K562 (cell line): ENCODE results near the gene PUS7L. TPM values are rescaled to one million over a fixed set of nuclear protein-coding genes. Genes with fewer than 3 reads are reported as not detected.

Source experiments
- BCL6 ChIP-seq: fragments of 250-450 bp; sonication (Bioruptor Pico); IDR thresholded peaks from 2 replicates; pipeline ENCODE4 v1.4.0; 2020
- BRD4 ChIP-seq: fragments of 200-600 bp; sonication (generic); IDR thresholded peaks from 2 replicates; pipeline ENCODE4 v1.6.1; 2017; ENCODE audit warnings: inconsistent platforms
- CCNT2 ChIP-seq: IDR thresholded peaks from 2 replicates; pipeline ENCODE4 v1.6.1; 2011; ENCODE audit warnings: borderline replicate concordance, low read depth, mild to moderate bottlenecking, moderate library complexity, mixed read lengths, low read length; ENCODE audit not compliant: insufficient read length; ENCODE audit errors: extremely low read depth
- CREB3L1 ChIP-seq: fragments of 450-650 bp; IDR thresholded peaks from 2 replicates; pipeline ENCODE4 v1.6.1; 2014; ENCODE audit warnings: low read depth, mild to moderate bottlenecking, moderate library complexity, borderline replicate concordance
- HMG20A ChIP-seq: fragments of 450-650 bp; formaldehyde crosslinking; conservative IDR thresholded peaks from 2 replicates; pipeline ENCODE4 v1.4.0; 2020; ENCODE audit warnings: mild to moderate bottlenecking, mixed read lengths
- KLF13 ChIP-seq: fragments of 450-650 bp; IDR thresholded peaks from 2 replicates; pipeline ENCODE4 v1.6.1; 2016; ENCODE audit warnings: missing genetic modification characterization, low read depth, mild to moderate bottlenecking, missing compliant biosample characterization, moderate library complexity, borderline replicate concordance
- MAZ ChIP-seq, 2 experiments: fragments of 450-650 bp in 1 of 2; sonication (generic) in 1 of 2; formaldehyde crosslinking; IDR thresholded peaks in 1 of 2; conservative IDR thresholded peaks in 1 of 2; 2 replicates each; pipeline versions ENCODE4 v1.4.0 to v1.5.0; 2020; ENCODE audit warnings: mild to moderate bottlenecking in 1 of 2, missing genetic modification reagents in 1 of 2
- MIER1 ChIP-seq: fragments of 450-650 bp; IDR thresholded peaks from 2 replicates; pipeline ENCODE4 v1.6.1; 2016; ENCODE audit warnings: antibody characterized with exemption, mild to moderate bottlenecking, low read depth
- MXD1 ChIP-seq: fragments of 250-450 bp; sonication (Bioruptor Pico); IDR thresholded peaks from 2 replicates; pipeline ENCODE4 v1.8.0; 2021; ENCODE audit warnings: borderline replicate concordance, mild to moderate bottlenecking, moderate library complexity; ENCODE audit not compliant: poor library complexity, severe bottlenecking
- MYBL2 ChIP-seq, 2 experiments: fragments of 450-650 bp in 1 of 2; sonication (generic) in 1 of 2; formaldehyde crosslinking in 1 of 2; IDR thresholded peaks; 2 replicates each; pipeline versions ENCODE4 v1.6.1 to v1.8.1; 2017 to 2022; ENCODE audit warnings: borderline replicate concordance in 1 of 2, inconsistent platforms in 1 of 2, low read depth in 1 of 2, mild to moderate bottlenecking in 1 of 2, missing genetic modification reagents in 1 of 2, moderate library complexity in 1 of 2
- NCOA6 ChIP-seq: fragments of 450-650 bp; IDR thresholded peaks from 2 replicates; pipeline ENCODE4 v1.6.1; 2017; ENCODE audit warnings: mild to moderate bottlenecking
- PHTF2 ChIP-seq: fragments of 250-450 bp; sonication (Bioruptor Pico); IDR thresholded peaks from 2 replicates; pipeline ENCODE4 v1.5.0; 2021; ENCODE audit warnings: mild to moderate bottlenecking
- PML ChIP-seq: IDR thresholded peaks from 2 replicates; pipeline ENCODE4 v1.6.1; 2012; ENCODE audit warnings: low read length, inconsistent platforms
- RAD21 ChIP-seq, 2 experiments: fragments of 250-450 bp in 1 of 2; fragments of 450-650 bp in 1 of 2; sonication (Bioruptor Pico) in 1 of 2; formaldehyde crosslinking in 1 of 2; IDR thresholded peaks in 1 of 2; conservative IDR thresholded peaks in 1 of 2; 2 replicates each; pipeline versions ENCODE4 v1.4.0 to v1.8.0; 2020 to 2022; ENCODE audit warnings: mild to moderate bottlenecking in 2 of 2, moderate library complexity in 1 of 2
- RBM39 ChIP-seq: fragments of 200-400 bp; formaldehyde crosslinking; optimal IDR thresholded peaks from 2 replicates; pipeline ENCODE3; 2018; ENCODE audit warnings: low read depth, low read length
- SRF ChIP-seq, 2 experiments: fragments of 250-450, 450-650 bp in 1 of 2; sonication (Bioruptor Pico) in 1 of 2; sonication (generic) in 1 of 2; formaldehyde crosslinking; IDR thresholded peaks; 2 replicates each; pipeline versions ENCODE4 v1.5.0 to v1.5.1; 2020 to 2022; ENCODE audit warnings: mild to moderate bottlenecking in 1 of 2, missing genetic modification reagents in 1 of 2
- TAF1 ChIP-seq: IDR thresholded peaks from 2 replicates; pipeline ENCODE4 v1.6.1; 2011; ENCODE audit warnings: mild to moderate bottlenecking, low read length, moderate library complexity; ENCODE audit not compliant: insufficient read depth, control insufficient read depth, severe bottlenecking; ENCODE audit errors: extremely low read depth
- TBL1XR1 ChIP-seq, 2 experiments: IDR thresholded peaks; 2 replicates each; pipeline ENCODE4 v1.6.1; 2012; ENCODE audit warnings: improper control_type of control experiment in 2 of 2, low read length in 2 of 2, mild to moderate bottlenecking in 1 of 2
- TOE1 ChIP-seq, 2 experiments: fragments of 450-650 bp in 1 of 2; sonication (generic) in 1 of 2; formaldehyde crosslinking in 1 of 2; IDR thresholded peaks; 2 replicates each; pipeline versions ENCODE4 v1.7.1 to v1.8.0; 2016 to 2022; ENCODE audit warnings: borderline replicate concordance in 2 of 2, mild to moderate bottlenecking in 2 of 2, antibody characterized with exemption in 1 of 2, inconsistent platforms in 1 of 2, low read depth in 1 of 2, missing genetic modification reagents in 1 of 2, moderate library complexity in 1 of 2
- ZNF184 ChIP-seq: sonication (generic); formaldehyde crosslinking; IDR thresholded peaks from 2 replicates; pipeline ENCODE4 v1.5.0; 2020; ENCODE audit warnings: missing genetic modification reagents
- ZNF395 ChIP-seq: fragments of 200-800 bp; sonication (Bioruptor generic); IDR thresholded peaks from 2 replicates; pipeline ENCODE4 v1.6.1; 2017; ENCODE audit warnings: missing genetic modification characterization, missing compliant biosample characterization
- polyA plus RNA-seq, 8 experiments: library from polyadenylated mRNA; depleted of rRNA in 4 of 8; stranded (reverse) in 5 of 8; unstranded in 3 of 8; fragments of >200 nt; fragmentation: Nextera tagmentation in 2 of 8; fragmentation: Illumina TruSeq in 1 of 8; extraction: Ambion mirVana in 2 of 8; extraction: Trizol in 1 of 8; gene quantifications; 2 replicates each; pipeline versions ENCODE4 v1.2.1 to v1.2.3, GENCODE V29; 2011 to 2014; ENCODE audit warnings: inconsistent platforms in 1 of 8, missing spikeins in 1 of 8
- total RNA-seq, 7 experiments: library from RNA; depleted of rRNA in 6 of 7; stranded (reverse); fragments of >200 nt in 6 of 7; fragmentation: Illumina TruSeq in 2 of 7; extraction: Trizol in 2 of 7; gene quantifications; 2 replicates each; pipeline versions ENCODE4 v1.2.1 to v1.2.3, GENCODE V29; 2011 to 2021; ENCODE audit warnings: low replicate concordance in 1 of 7

PUS7L gene
- total and polyA plus RNA-seq, 9 of the 15 experiments (the other 6 are each of a cell fraction or from before 2014, with no cell fraction given), result 10.8 to 53.3 (median 25.2) TPM

GRCh38 chr12:43805860-43806736 lies 47.5 kb upstream of the PUS7L start, which contains the start of gene TWF1 (continued):
- TF ChIP-seq TBL1XR1 (IDR thresholded peaks at IDR 0.05; ENCODE audit: low read length in 2 of 2) (peak in 1 of 2 experiments; percentile 39; a peak in 1 of 4 replicates), RBM39 (no peak), PML (peak; percentile 82; the same call in 1 of the 2 replicates), MYBL2 (IDR thresholded peaks at IDR 0.05; ENCODE audit: low read depth) (no peak), MYBL2 (CRISPR knock-in tag; IDR thresholded peaks at IDR 0.05; ENCODE audit: borderline replicate concordance) (no peak), MXD1 (no peak), ZNF395 (peak; percentile 83; the same call in 1 of the 2 replicates), PHTF2 (CRISPR knock-in tag) (no peak), MIER1 (no peak), CCNT2 (peak; percentile 54), KLF13 (tag) (peak; percentile 84), BRD4 (0 out of 2 replicates have a peak, but pooled peaks have one; percentile 40), BCL6 (no peak), CREB3L1 (peak; percentile 27; the same call in 1 of the 2 replicates), RAD21 (CRISPR knock-in tag; conservative IDR thresholded peaks at IDR 0.05 in 1 of 2, IDR thresholded peaks at IDR 0.05 in 1 of 2) (no peak; a peak in 1 of 4 replicates), ZNF184 (CRISPR knock-in tag) (no peak), HMG20A (CRISPR knock-in tag) (no peak), NCOA6 (no peak), SRF (CRISPR knock-in tag; IDR thresholded peaks at IDR 0.05) (peak in 1 of 2 experiments; percentile 72; a peak in 1 of 4 replicates), TOE1 (IDR thresholded peaks at IDR 0.05; ENCODE audit: borderline replicate concordance) (peak; percentile 35; the same call in 1 of the 2 replicates), TOE1 (CRISPR knock-in tag; IDR thresholded peaks at IDR 0.05; ENCODE audit: borderline replicate concordance, low read depth) (no peak), TAF1 (peak; percentile 77), MAZ (CRISPR knock-in tag; conservative IDR thresholded peaks at IDR 0.05 in 1 of 2, IDR thresholded peaks at IDR 0.05 in 1 of 2) (peak; percentile 48 to 69)
